HepG2 (cell line): Measurements from ENCODE around the gene ACTN3. TPM values are rescaled to one million over a fixed set of nuclear protein-coding genes. Genes with fewer than 3 reads are reported as not detected.

ENCODE experiments used
- ASH2L ChIP-seq: fragments of 300-600, 200-600 bp; sonication (generic); IDR thresholded peaks from 2 replicates; pipeline ENCODE4 v1.7.0; 2017; ENCODE audit warnings: low read depth, mild to moderate bottlenecking, moderate library complexity, mixed read lengths, low read length; ENCODE audit not compliant: insufficient read length
- ATF7-NPFF ChIP-seq: sonication (generic); formaldehyde crosslinking; IDR thresholded peaks from 2 replicates; pipeline ENCODE4 v1.8.1; 2023; ENCODE audit warnings: mild to moderate bottlenecking, low read depth, missing genetic modification reagents, moderate library complexity
- CHD4 ChIP-seq: fragments of 200-600 bp; sonication (generic); IDR thresholded peaks from 2 replicates; pipeline ENCODE4 v1.7.0; 2017; ENCODE audit warnings: mild to moderate bottlenecking, low read length, borderline replicate concordance
- GATAD2A ChIP-seq: IDR thresholded peaks from 2 replicates; pipeline ENCODE4 v1.6.1; 2016
- GPBP1L1 ChIP-seq: sonication (generic); formaldehyde crosslinking; IDR thresholded peaks from 2 replicates; pipeline ENCODE4 v1.5.0; 2020; ENCODE audit warnings: mild to moderate bottlenecking, missing genetic modification reagents
- HMGXB4 ChIP-seq, 2 experiments: sonication (generic) in 1 of 2; formaldehyde crosslinking in 1 of 2; IDR thresholded peaks; 2 replicates each; pipeline versions ENCODE4 v1.4.0 to v1.6.1; 2018 to 2020; ENCODE audit warnings: missing genetic modification reagents in 2 of 2, borderline replicate concordance in 1 of 2, low read depth in 1 of 2, mild to moderate bottlenecking in 1 of 2, missing biosample characterization in 1 of 2
- IRX3 ChIP-seq: sonication (generic); formaldehyde crosslinking; IDR thresholded peaks from 2 replicates; pipeline ENCODE4 v1.8.1; 2023; ENCODE audit warnings: mild to moderate bottlenecking, low read depth, missing genetic modification reagents, borderline replicate concordance
- KLF15 ChIP-seq: sonication (generic); formaldehyde crosslinking; IDR thresholded peaks from 2 replicates; pipeline ENCODE4 v1.8.1; 2023; ENCODE audit warnings: borderline replicate concordance, mild to moderate bottlenecking, inconsistent platforms, missing genetic modification reagents, mixed read lengths
- KMT2B ChIP-seq: IDR thresholded peaks from 2 replicates; pipeline ENCODE4 v1.6.1; 2016; ENCODE audit warnings: missing genetic modification reagents, missing compliant biosample characterization
- MTA3 ChIP-seq: sonication (generic); formaldehyde crosslinking; IDR thresholded peaks from 2 replicates; pipeline ENCODE4 v1.4.0; 2020; ENCODE audit warnings: missing genetic modification reagents
- NFKB2 ChIP-seq: sonication (generic); formaldehyde crosslinking; IDR thresholded peaks from 2 replicates; pipeline ENCODE4 v1.4.0; 2020; ENCODE audit warnings: missing genetic modification reagents, borderline replicate concordance
- NR3C1 ChIP-seq: sonication (generic); formaldehyde crosslinking; IDR thresholded peaks from 2 replicates; pipeline ENCODE4 v1.4.0; 2020; ENCODE audit warnings: missing genetic modification reagents
- PHF8 ChIP-seq: sonication (generic); formaldehyde crosslinking; IDR thresholded peaks from 2 replicates; pipeline ENCODE4 v1.5.0; 2020; ENCODE audit warnings: missing genetic modification reagents
- SIX1 ChIP-seq: sonication (generic); formaldehyde crosslinking; IDR thresholded peaks from 2 replicates; pipeline ENCODE4 v1.4.0; 2020; ENCODE audit warnings: missing genetic modification reagents, borderline replicate concordance
- SP1 ChIP-seq, 2 experiments: fragments of 450-650 bp in 1 of 2; sonication (generic) in 1 of 2; formaldehyde crosslinking in 1 of 2; IDR thresholded peaks; 2 replicates each; pipeline versions ENCODE4 v1.4.0 to v1.6.1; 2016 to 2020; ENCODE audit warnings: missing genetic modification reagents in 1 of 2
- TIGD3 ChIP-seq: sonication (generic); formaldehyde crosslinking; IDR thresholded peaks from 2 replicates; pipeline ENCODE4 v1.5.1; 2020; ENCODE audit warnings: mild to moderate bottlenecking, missing genetic modification reagents, borderline replicate concordance
- ZBTB7B ChIP-seq: sonication (generic); formaldehyde crosslinking; IDR thresholded peaks from 2 replicates; pipeline ENCODE4 v1.4.0; 2020; ENCODE audit warnings: missing genetic modification reagents
- ZKSCAN1 ChIP-seq: fragments of 150-350 bp; IDR thresholded peaks from 2 replicates; pipeline ENCODE4 v1.6.1; 2014; ENCODE audit warnings: low read length
- ZKSCAN5 ChIP-seq: sonication (generic); formaldehyde crosslinking; IDR thresholded peaks from 2 replicates; pipeline ENCODE4 v1.5.1; 2020; ENCODE audit warnings: mild to moderate bottlenecking, missing genetic modification reagents
- ZNF263 ChIP-seq: sonication (generic); formaldehyde crosslinking; IDR thresholded peaks from 2 replicates; pipeline ENCODE4 v1.4.0; 2020; ENCODE audit warnings: missing genetic modification reagents
- ZNF30 ChIP-seq: sonication (generic); formaldehyde crosslinking; IDR thresholded peaks from 2 replicates; pipeline ENCODE4 v1.5.0; 2020; ENCODE audit warnings: mild to moderate bottlenecking, missing genetic modification reagents
- ZNF34 ChIP-seq: sonication (generic); formaldehyde crosslinking; IDR thresholded peaks from 2 replicates; pipeline ENCODE4 v1.4.0; 2020; ENCODE audit warnings: mild to moderate bottlenecking, missing genetic modification reagents, borderline replicate concordance
- ZNF562 ChIP-seq: sonication (generic); formaldehyde crosslinking; IDR thresholded peaks from 2 replicates; pipeline ENCODE4 v1.8.0; 2022; ENCODE audit warnings: missing genetic modification reagents, borderline replicate concordance
- ZNF597 ChIP-seq: sonication (generic); formaldehyde crosslinking; IDR thresholded peaks from 2 replicates; pipeline ENCODE4 v1.5.0; 2020; ENCODE audit warnings: missing genetic modification reagents
- ZSCAN25 ChIP-seq: sonication (generic); formaldehyde crosslinking; IDR thresholded peaks from 2 replicates; pipeline ENCODE4 v1.8.0; 2022; ENCODE audit warnings: mild to moderate bottlenecking, missing genetic modification reagents
- polyA plus RNA-seq, 8 experiments: library from polyadenylated mRNA; depleted of rRNA in 3 of 8; stranded (reverse) in 7 of 8; unstranded in 1 of 8; fragments of >200 nt; fragmentation: Illumina TruSeq in 4 of 8; extraction: Trizol in 4 of 8; gene quantifications; 2 replicates each; pipeline versions ENCODE4 v1.2.1 to v1.2.3, GENCODE V29; 2011 to 2016; ENCODE audit warnings: low read depth in 4 of 8, missing spikeins in 1 of 8, mixed read lengths in 1 of 8; ENCODE audit not compliant: insufficient read depth in 1 of 8
- total RNA-seq, 5 experiments: library from RNA; depleted of rRNA; stranded (reverse); fragments of >200 nt; fragmentation: Illumina TruSeq; extraction: Trizol; gene quantifications; 2 replicates each; pipeline ENCODE4 v1.2.3, GENCODE V29; 2016; ENCODE audit warnings: low read depth in 1 of 5

Gene ACTN3
- total and polyA plus RNA-seq, 2 of the 13 experiments (the other 11 are each of a cell fraction or from before 2014, with no cell fraction given), result 0.04 to 0.09 TPM

GRCh38 chr11:66510271-66510989 lies 36.3 kb upstream of the ACTN3 start, which contains the start of gene BBS1 (continued):
- TF ChIP-seq CHD4, result no peak
- TF ChIP-seq KLF15 (CRISPR knock-in tag), result 0 out of 2 replicates have a peak, but pooled peaks have one; percentile 17
- no peak for TF ChIP-seq ASH2L
- peak; percentile 79; the same call in 1 of the 2 replicates for TF ChIP-seq NFKB2 (CRISPR knock-in tag)
- peak; percentile 71; the same call in 1 of the 2 replicates for TF ChIP-seq GATAD2A
- TF ChIP-seq KMT2B (CRISPR knock-in tag), result peak; percentile 91
- TF ChIP-seq ZNF562 (CRISPR knock-in tag), result no peak
- peak; percentile 85 for TF ChIP-seq PHF8 (CRISPR knock-in tag)
- TF ChIP-seq GPBP1L1 (CRISPR knock-in tag), result no peak
- peak; percentile 48; the same call in 1 of the 2 replicates for TF ChIP-seq ZKSCAN1
- 0 out of 2 replicates have a peak, but pooled peaks have one; percentile 33 for TF ChIP-seq ZSCAN25 (CRISPR knock-in tag)
- TF ChIP-seq ZNF34 (CRISPR knock-in tag), result no peak
- peak in 1 of 2 experiments; percentile 73; a peak in 3 of 4 replicates for TF ChIP-seq HMGXB4 (CRISPR knock-in tag; IDR thresholded peaks at IDR 0.05; ENCODE audit: borderline replicate concordance in 1 of 2, low read depth in 1 of 2)
- no peak for TF ChIP-seq SIX1
- TF ChIP-seq ZNF597 (CRISPR knock-in tag), result no peak
- TF ChIP-seq ZKSCAN5 (CRISPR knock-in tag), result no peak
- no peak for TF ChIP-seq TIGD3 (CRISPR knock-in tag)
- no peak for TF ChIP-seq IRX3 (CRISPR knock-in tag)
- 0 out of 2 replicates have a peak, but pooled peaks have one; percentile 50 for TF ChIP-seq ATF7-NPFF (CRISPR knock-in tag)
- no peak for TF ChIP-seq MTA3 (CRISPR knock-in tag)
- peak; percentile 49; the same call in 1 of the 2 replicates for TF ChIP-seq ZBTB7B (CRISPR knock-in tag)
- no peak for TF ChIP-seq SP1 (IDR thresholded peaks at IDR 0.05)
- peak; percentile 99 for TF ChIP-seq SP1 (CRISPR knock-in tag; IDR thresholded peaks at IDR 0.05)
- TF ChIP-seq NR3C1, result no peak
- peak; percentile 37; the same call in 1 of the 2 replicates for TF ChIP-seq ZNF263 (CRISPR knock-in tag)
- no peak for TF ChIP-seq ZNF30 (CRISPR knock-in tag)
